Erythroblast (primary cell): ENCODE data around the gene RFFL.

Experiments used
- GATA1 ChIP-seq: IDR thresholded peaks from 2 replicates; pipeline ENCODE4 v1.6.1; 2011; ENCODE audit warnings: low read depth, mild to moderate bottlenecking, control low read depth, low read length, moderate library complexity
- POLR2A ChIP-seq: IDR thresholded peaks from 2 replicates; pipeline ENCODE4 v1.6.1; 2011; ENCODE audit warnings: mild to moderate bottlenecking, low read length

DNA sequence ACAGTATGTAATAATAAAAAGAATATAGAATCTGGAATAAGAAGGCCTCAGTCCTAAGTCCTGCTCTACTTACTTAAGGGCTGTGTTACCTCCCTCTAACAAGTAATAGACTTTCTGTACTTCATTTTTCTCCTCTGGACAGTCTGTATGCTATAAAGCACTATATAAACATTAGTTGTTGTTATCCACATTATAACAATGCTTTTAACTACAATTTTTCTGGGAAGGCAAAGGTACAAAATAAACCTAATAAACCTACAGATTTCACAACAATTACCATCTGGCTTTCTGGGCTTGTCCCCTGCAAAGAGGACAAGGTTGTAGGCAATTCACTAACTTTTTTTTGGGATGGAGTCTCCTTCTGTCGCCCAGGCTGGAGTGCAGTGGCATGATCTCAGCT lies 32.7 kb downstream of the RFFL start:
- no peak for TF ChIP-seq POLR2A
- no peak for TF ChIP-seq GATA1
